Bronchial epithelial cell (primary cell): ENCODE measurements around the gene SGSM1. TPM values are rescaled to one million over a fixed set of nuclear protein-coding genes. Genes with fewer than 3 reads are reported as not detected.
A peak's percentile ranks its signal among the peaks of the same experiment; 100 is the strongest.

Experiments used
- DNase-seq: peaks from one replicate; pipeline ENCODE4 v3.0.0-alpha.2; 2010; ENCODE audit warnings: low read depth
- FAIRE-seq: peaks from 2 replicates; lab custom pipeline; 2011; peaks lifted over from hg19 to GRCh38; lab: Jason Lieb, UNC
- H3K27me3 ChIP-seq: 2 replicates; pipeline ENCODE4 v1.5.1; 2011; ENCODE audit warnings: low read length; ENCODE audit not compliant: control insufficient read depth, insufficient read depth
- H3K36me3 ChIP-seq: 2 replicates; pipeline ENCODE4 v1.5.1; 2011; ENCODE audit warnings: low read length; ENCODE audit not compliant: control insufficient read depth, insufficient read depth
- H3K4me3 ChIP-seq: 2 replicates; pipeline ENCODE4 v1.5.1; 2011; ENCODE audit warnings: mild to moderate bottlenecking, low read depth, low read length, control low read depth
- CTCF ChIP-seq: IDR thresholded peaks from 2 replicates; pipeline ENCODE4 v1.5.1; 2011; ENCODE audit warnings: mild to moderate bottlenecking, moderate library complexity, low read length, control low read depth, inconsistent platforms; ENCODE audit not compliant: insufficient read depth, severe bottlenecking
- total RNA-seq: library from RNA; depleted of rRNA; stranded (reverse); fragments of >200 nt; gene quantifications from 2 replicates; pipeline ENCODE4 v1.2.1, GENCODE V29; 2014

SGSM1 gene
- total RNA-seq, 1 donor from 2014 or later = not detected

DNA sequence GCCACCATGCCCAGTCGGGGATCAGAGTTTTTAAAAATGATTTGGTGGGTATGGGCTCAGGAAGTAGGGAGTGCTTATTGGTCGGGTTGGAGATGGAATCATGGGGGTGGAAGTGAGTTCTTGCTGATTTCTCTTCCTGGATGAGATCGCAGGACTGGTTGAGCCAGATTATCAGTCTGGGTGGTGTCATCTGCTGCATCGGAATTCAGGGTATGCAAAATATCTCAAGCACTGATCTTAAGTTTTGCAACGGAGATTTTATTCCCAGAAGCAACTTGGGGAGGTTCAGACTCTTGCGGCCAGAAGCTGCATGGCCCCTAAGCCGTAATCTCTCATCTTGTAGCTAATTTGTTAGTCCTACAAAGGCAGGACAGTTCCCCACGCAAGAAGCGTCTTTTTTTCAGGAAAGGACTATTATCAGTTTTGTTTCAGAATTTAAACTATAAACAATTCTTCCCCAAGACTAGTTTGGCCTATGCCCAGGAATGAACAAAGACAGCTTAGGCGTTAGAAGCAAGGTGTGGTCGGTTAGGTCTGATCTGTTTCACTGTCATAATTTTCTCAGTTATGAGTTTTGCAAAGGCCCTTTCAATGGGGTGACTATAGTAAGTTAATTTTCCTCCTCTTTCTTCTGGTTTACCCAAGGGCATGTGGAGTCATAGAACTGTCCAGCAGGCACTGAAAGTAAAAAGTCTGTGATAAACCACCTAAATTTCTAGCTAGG is 30.1 kb upstream of the SGSM1 start:
- no peaks in the 10 kb centered on the region for H3K36me3 ChIP-seq
- FAIRE-seq (peak; percentile 36), DNase-seq (peak; percentile 7)
- no peak overlapping the region for H3K4me3 ChIP-seq
- H3K27me3 ChIP-seq = no peaks in the 10 kb centered on the region
- TF ChIP-seq CTCF = no peak

GRCh38 chr22:24776525-24776924 is 29.5 kb upstream of the SGSM1 start:
- DNase-seq = no peak
- FAIRE-seq = no peak
- H3K36me3 ChIP-seq = no peaks in the 10 kb centered on the region
- H3K4me3 ChIP-seq = no peak overlapping the region
- no peak for TF ChIP-seq CTCF
- no peaks in the 10 kb centered on the region for H3K27me3 ChIP-seq

GRCh38 chr22:24789516-24789915 is 16.5 kb upstream of the SGSM1 start:
- Histone ChIP-seq H3K27me3 (no peaks in the 10 kb centered on the region), H3K36me3 (no peaks in the 10 kb centered on the region), H3K4me3 (no peak overlapping the region)
- no peak for DNase-seq
- no peak for FAIRE-seq
- TF ChIP-seq CTCF = no peak

GRCh38 chr22:24791362-24791761 is 14.6 kb upstream of the SGSM1 start:
- Histone ChIP-seq H3K36me3 (no peaks in the 10 kb centered on the region), H3K4me3 (no peak overlapping the region), H3K27me3 (no peaks in the 10 kb centered on the region)
- TF ChIP-seq CTCF = no peak
- FAIRE-seq (no peak), DNase-seq (no peak)

- Histone ChIP-seq H3K27me3 (no peaks in the 10 kb centered on the region), H3K36me3 (no peaks in the 10 kb centered on the region), H3K4me3 (no peak overlapping the region)
- FAIRE-seq = no peak
- no peak for TF ChIP-seq CTCF
- DNase-seq = no peak
Observed at GRCh38 chr22:24796056-24796455, 10.0 kb upstream of the SGSM1 start.

DNA sequence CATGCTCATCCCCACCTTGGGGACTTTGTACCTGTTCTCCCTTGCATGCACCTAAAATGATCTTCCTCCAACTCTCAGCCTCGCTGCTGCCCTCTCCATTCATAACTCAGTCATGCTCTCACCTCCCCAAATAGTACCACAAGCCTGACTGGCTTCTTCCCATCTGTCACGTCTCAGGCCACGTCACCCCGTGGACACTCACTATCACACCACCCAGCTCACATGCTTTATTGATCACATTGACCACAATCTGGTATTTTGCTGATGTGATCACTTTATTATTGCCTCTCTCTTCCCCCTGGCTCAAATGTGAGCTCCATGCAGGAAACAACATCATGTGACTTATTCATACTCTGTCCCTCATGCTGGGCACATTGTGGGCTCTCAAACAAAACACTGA is 9.2 kb upstream of the SGSM1 start:
- no peaks in the 10 kb centered on the region for H3K36me3 ChIP-seq
- no peak for FAIRE-seq
- TF ChIP-seq CTCF = no peak
- no peak overlapping the region for H3K4me3 ChIP-seq
- DNase-seq = no peak
- H3K27me3 ChIP-seq = no peaks in the 10 kb centered on the region
